Stomach (tissue), 4 donors: Measurements from ENCODE around the gene ARHGEF10L.

Source experiments
- EP300 ChIP-seq: sonication (generic); formaldehyde crosslinking; IDR thresholded peaks from one replicate; pipeline ENCODE4 v1.6.1; 2017; ENCODE audit warnings: antibody characterized with exemption
- POLR2A ChIP-seq, 4 donors: fragments of 450-650 bp; IDR thresholded peaks; one replicate each; pipeline ENCODE4 v1.6.1; 2016; ENCODE audit warnings: antibody characterized with exemption in 4 of 4, control low read depth in 2 of 4, mild to moderate bottlenecking in 1 of 4, moderate library complexity in 1 of 4
- POLR2AphosphoS5 ChIP-seq, 3 donors: sonication (generic); formaldehyde crosslinking; IDR thresholded peaks; one replicate each; pipeline ENCODE4 v1.6.1; 2016; ENCODE audit warnings: antibody characterized with exemption in 3 of 3
- TF ChIP-seq, protein P1 (sequence below), 7 experiments: fragments of 450-650 bp in 4 of 7; fragments of 200-600 bp in 3 of 7; sonication (generic) in 3 of 7; IDR thresholded peaks; one replicate each; pipeline ENCODE4 v1.5.1; 2016 to 2019; ENCODE audit warnings: antibody characterized with exemption in 7 of 7, control low read depth in 2 of 7, mild to moderate bottlenecking in 1 of 7

DNA sequence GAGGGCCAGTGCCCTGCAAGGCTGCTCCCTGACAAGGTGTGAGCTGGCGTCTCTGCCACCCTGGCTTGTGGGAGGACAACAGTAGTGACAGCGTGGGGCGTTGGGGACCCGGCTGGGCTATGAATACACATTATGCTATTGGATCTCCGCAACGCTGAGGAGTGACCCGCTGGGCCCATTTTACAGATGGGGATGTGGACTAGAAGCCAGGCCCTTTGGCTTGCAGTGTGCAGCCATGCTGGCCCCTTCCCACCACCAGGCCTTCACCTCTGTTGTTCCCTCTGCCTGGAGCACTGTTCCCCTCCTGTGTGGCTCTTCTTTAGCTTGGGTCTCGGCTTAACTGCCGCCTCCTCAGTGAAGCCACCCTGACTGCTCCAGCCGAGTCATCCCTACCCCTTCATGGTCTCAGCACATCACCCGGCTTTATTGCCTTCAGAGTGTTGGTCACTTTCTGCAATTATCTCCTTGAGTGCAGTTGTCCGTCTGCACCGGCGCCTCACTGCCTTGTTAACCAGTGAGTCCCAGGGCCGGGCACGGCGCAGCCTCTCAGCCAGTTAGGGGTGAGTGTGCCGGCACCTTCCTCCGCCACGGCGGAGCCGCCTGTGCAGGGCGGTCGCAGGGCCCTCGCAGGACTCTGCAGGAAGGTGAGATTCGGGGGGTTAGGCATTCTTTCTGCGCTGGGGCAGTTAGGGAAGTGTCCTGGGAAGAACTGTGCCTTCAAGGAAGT is 131.3 kb downstream of the ARHGEF10L start:
- TF ChIP-seq, protein P1, sequence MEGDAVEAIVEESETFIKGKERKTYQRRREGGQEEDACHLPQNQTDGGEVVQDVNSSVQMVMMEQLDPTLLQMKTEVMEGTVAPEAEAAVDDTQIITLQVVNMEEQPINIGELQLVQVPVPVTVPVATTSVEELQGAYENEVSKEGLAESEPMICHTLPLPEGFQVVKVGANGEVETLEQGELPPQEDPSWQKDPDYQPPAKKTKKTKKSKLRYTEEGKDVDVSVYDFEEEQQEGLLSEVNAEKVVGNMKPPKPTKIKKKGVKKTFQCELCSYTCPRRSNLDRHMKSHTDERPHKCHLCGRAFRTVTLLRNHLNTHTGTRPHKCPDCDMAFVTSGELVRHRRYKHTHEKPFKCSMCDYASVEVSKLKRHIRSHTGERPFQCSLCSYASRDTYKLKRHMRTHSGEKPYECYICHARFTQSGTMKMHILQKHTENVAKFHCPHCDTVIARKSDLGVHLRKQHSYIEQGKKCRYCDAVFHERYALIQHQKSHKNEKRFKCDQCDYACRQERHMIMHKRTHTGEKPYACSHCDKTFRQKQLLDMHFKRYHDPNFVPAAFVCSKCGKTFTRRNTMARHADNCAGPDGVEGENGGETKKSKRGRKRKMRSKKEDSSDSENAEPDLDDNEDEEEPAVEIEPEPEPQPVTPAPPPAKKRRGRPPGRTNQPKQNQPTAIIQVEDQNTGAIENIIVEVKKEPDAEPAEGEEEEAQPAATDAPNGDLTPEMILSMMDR (IDR thresholded peaks at IDR 0.05), result no peak
- TF ChIP-seq POLR2A (IDR thresholded peaks at IDR 0.05) (no peak), POLR2AphosphoS5 (IDR thresholded peaks at IDR 0.05) (no peak), EP300 (no peak)
